GM21786 (cell line): ENCODE data around the gene SPARC.

Source experiments
- ATAC-seq: cut with Tn5 transposase; IDR thresholded peaks from one replicate; pipeline ENCODE4 v1.9.1; 2021; ENCODE audit not compliant: unreplicated experiment

Gene SPARC

GRCh38 chr5:151628112-151628823 lies 58.4 kb downstream of the SPARC start:
- ATAC-seq = no peak

DNA sequence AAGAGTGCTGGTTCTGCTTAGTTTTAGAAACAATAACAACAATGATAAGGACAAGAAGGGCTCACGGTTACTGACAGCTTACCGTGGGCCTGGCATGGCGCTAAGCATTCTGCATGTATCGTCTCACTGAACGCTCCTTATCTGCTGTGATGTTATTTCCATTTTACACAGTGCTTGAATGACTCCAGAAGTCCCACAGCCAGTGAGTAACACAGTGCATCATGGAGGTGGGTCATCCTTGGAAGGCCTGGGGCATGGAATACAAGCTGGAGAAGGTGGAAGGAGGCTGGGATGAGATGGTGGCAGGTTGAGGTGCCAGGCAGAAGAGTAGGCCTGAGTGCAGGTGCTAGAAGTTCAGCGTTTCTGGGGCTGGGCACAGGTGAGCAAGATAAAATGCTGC lies 59.1 kb downstream of the SPARC start:
- ATAC-seq = no peak

GRCh38 chr5:151625285-151625684 lies 61.4 kb downstream of the SPARC start:
- no peak for ATAC-seq

DNA sequence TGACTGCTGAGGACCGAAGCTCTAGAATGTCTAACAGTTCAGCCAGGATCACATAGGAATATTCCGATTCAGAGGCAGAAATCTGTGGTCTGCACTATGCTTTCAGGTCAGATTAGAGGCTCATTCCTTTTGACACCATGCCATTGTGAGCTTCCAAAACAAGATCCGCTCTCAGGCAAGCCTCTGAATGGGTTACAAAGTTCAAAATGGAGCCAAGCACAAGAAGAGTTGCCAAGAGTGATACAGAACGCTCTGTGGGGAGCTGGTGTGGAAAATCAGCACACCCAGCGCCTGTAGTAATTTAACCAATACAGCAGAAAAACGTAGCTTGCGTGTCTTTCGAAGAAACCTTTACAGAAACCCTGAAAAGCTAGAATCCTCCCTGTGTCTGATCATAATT lies 62.2 kb downstream of the SPARC start:
- ATAC-seq = no peak

DNA sequence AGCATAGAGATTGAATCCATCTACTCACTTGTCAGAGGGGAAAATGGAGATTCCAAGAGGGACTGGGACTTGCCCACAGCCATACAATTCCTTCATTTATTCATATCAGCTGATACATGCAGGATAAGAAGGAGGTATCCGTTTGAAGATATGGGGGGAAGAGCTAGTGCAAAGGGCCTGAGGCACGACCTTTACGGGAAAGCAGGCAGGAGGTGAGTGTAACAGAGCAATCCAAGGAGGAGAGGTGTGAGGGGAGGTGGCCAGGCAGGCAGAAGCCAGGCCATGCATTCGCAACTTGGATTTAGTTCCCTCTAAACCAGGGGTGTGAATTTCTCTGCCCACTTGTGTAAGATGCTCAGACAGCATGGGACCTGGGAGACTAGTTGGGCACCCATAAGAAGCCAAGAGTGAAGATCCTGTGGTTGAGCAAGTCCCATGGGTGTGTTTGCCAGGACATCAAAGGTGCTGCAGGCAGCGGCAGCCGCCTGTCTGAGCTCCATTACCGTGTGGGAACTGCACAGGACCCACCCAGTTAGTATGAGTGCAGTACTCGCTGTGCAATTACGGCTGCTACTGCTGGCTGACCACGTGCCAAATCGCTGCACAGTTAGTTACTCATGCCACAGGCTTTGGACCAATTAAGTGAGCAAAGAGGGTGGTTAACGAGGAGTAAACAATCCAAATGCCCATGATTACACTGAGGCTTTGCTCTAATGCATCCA lies 64.2 kb downstream of the SPARC start:
- ATAC-seq = no peak

DNA sequence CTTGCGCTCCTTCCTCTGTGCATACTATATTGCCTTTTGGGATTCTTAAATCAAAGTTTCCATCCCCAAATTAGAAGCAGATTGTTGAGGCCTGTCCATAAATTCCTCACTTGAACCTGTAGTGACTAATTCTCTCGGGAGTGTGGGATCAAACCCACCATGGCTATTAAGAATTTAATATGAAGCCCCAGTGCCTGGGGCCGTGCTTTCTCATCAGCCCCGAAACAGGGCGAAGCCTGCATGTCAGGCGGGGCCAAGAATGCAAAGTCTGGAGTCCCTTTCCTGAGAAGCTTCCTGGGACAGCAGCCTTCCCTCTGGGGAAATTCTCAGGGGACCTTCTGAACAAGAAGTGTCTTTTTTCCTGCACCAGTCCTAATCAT lies 66.3 kb downstream of the SPARC start:
- ATAC-seq = no peak

DNA sequence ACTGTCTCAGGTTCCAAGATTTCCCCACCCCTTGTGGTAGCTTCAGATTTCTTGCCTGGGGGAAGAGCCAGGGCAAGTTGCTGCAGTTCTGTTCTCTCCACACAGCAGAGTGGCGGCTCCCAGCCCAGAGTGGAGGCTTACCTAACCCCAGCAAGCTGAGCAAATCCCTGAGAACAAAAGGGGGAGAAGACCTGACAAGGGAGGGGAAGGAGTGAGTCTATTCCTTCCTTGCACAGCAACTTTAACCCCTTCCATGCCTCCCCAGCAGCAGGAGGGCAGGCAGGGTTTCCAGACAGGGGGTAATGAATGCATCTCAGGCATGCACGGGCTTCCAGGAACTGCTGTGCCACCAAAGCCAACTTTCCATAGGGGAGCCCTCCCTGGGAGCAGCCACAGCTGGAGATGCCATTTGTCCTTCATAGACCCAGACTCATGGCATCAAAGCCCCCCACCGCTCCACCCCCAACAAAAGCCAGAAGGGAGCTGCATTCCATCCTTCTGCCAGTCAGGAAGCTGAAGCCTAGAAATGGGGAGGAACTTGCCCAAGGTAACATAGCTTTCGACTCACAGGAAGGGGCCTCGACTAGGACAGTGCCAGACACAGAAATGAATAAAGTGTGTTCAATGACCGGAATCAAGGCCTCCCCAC lies 66.8 kb downstream of the SPARC start:
- ATAC-seq = no peak

- no peak for ATAC-seq
Observed at GRCh38 chr5:151618907-151619306, 67.8 kb downstream of the SPARC start.

DNA sequence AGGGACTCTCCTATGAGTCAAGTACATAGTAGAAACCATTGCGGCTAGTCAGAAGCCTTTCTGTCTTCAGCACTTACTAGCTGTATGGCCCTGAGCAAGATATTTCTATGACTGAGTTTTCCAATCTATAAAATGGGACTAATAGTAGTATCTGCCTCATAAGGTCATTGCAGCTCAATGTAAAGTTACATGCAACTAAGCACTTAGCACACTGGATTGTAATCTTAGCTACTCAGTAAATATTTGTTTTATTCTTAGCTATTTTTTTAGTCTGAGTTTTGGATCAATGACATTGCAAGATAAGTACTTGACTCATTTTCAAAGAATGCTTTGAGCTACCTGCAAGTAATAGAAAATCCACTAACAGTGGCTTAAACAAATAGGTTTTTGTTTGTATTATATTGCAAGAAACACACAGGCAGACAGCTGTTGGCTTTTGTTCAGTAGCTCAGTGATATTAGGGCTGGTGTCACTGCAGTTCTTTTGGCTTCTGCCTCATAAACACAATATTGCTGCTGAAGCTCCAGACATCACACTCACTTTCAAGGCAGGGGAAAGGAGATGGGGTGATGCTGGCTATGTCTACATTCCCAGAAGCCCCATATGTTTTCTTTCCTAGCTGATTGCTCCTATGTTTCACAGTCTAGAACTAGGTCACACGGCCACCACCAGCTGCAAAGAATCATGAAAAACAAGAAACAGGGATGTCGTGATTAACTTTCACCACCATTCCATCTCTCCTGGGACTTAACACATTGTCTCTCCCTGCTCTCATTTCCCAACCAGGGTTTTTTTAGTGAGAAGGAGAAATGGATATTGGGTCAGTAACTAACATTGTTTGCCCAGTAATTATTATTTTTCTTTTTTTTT lies 68.6 kb downstream of the SPARC start:
- ATAC-seq = no peak

DNA sequence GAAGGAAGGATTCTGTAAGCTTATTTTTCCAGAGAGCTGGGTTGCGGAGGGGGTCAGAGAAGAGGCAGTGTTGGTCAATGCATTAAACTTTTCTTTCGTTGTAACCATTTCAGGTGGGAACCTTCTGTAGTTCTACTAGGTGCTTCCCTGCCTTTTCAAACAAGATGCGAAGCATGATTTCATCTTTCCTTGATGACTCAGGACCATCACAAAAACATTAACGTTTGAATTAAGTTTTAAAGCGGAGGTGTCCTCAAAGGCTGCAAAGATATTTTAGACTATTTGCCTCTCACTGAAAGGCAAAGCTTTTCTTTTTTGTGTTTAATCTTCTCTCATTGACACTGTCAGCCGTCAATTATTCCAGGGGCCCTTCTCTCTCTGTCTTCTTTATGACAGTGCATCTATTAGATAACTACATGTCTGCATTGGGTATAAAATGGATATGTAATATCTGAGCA lies 69.3 kb downstream of the SPARC start:
- no peak for ATAC-seq

DNA sequence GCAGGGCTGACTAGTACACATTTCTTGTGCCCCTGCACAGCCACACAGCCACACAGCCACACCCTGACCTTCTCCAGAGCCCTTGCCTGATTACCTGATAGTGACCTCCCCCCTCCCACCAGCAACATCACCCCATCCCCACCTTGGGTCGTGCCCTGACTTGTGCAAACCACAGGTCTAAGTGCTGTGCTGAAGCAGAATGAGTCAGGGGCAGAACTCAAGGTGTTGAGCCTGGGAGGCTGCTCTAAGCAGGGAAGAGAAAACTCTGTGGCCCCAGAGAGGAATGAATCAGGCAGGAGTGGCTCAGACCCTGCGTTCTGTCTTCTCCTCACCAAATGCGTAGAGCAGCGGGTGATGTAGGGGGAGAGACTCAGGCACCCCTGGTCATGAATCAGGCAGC lies 71.3 kb downstream of the SPARC start:
- ATAC-seq = no peak

- no peak for ATAC-seq
Observed at GRCh38 chr5:151614565-151614964, 72.2 kb downstream of the SPARC start.

GRCh38 chr5:151612689-151613427 lies 73.9 kb downstream of the SPARC start:
- peak; percentile 94 for ATAC-seq

GRCh38 chr5:151611127-151611775 lies 75.5 kb downstream of the SPARC start:
- ATAC-seq = no peak
